Tibial artery (tissue), 4 donors: ENCODE measurements around the gene GUK1.
A peak's percentile ranks its signal among the peaks of the same experiment; 100 is the strongest.

Experiments
- DNase-seq, 2 donors: peaks; one replicate each; pipeline ENCODE4 v3.0.0-alpha.2; 2019
- H3K27ac ChIP-seq, 2 donors: fragments of 200-600 bp; sonication (generic) in 1 of 2; 1 replicate in 1 of 2; 2 replicates in 1 of 2; pipeline ENCODE4 v1.5.1; 2018 to 2019; ENCODE audit warnings: mild to moderate bottlenecking in 1 of 2
- H3K27me3 ChIP-seq, 2 donors: fragments of 200-600 bp; sonication (generic) in 1 of 2; one replicate each; pipeline versions ENCODE4 v1.5.1 to v1.6.0; 2016 to 2019
- H3K36me3 ChIP-seq, 3 donors: fragments of 200-600 bp; sonication (generic) in 2 of 3; one replicate each; pipeline ENCODE4 v1.5.1; 2016 to 2019; ENCODE audit warnings: mild to moderate bottlenecking in 2 of 3
- H3K4me1 ChIP-seq, 4 donors: fragments of 200-600 bp; sonication (generic) in 2 of 4; 1 replicate in 3 of 4; 2 replicates in 1 of 4; pipeline ENCODE4 v1.5.1; 2016 to 2019
- H3K4me3 ChIP-seq, 2 donors: fragments of 200-600 bp; sonication (generic) in 1 of 2; 1 replicate in 1 of 2; 2 replicates in 1 of 2; pipeline ENCODE4 v1.5.1; 2018 to 2019; ENCODE audit warnings: mild to moderate bottlenecking in 2 of 2
- H3K9me3 ChIP-seq, 3 donors: fragments of 200-600 bp; sonication (generic) in 1 of 3; one replicate each; pipeline ENCODE4 v1.5.1; 2016 to 2019
- intact Hi-C: fragments of 100-400 bp; cut with DNase I; formaldehyde crosslinking; loops from one replicate; pipeline ENCODE4 v1.15.0; 2023; ENCODE audit warnings: low total_unique reads
- TF ChIP-seq, protein P1 (sequence below), 2 experiments: fragments of 200-600 bp in 1 of 2; fragments of 450-650 bp in 1 of 2; IDR thresholded peaks; one replicate each; pipeline ENCODE4 v1.5.1; 2017 to 2019; ENCODE audit warnings: antibody characterized with exemption in 2 of 2, mild to moderate bottlenecking in 1 of 2, moderate library complexity in 1 of 2

Gene GUK1

DNA sequence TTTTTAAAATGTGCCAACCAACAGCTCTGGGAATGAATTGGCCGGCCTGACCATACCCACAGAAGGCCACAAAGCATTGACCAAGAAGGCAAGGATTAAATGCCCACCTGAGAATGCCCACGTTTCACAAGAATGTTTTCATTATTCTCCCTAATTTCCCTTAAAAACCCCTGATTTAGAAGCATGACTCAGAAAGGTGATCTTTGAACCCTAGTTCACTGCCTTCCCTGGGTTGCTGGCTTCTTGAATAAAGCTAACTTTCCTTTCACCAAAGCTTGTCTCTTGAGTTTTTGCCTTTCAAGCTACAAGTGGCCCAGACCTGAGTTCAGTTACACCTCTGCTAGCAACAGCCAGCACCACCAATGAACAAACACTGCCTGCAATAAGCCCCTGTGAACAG lies 16.6 kb upstream of the GUK1 start:
- no peak for DNase-seq
- H3K4me3 ChIP-seq = no peak overlapping the region
- H3K36me3 ChIP-seq = no peaks in the 10 kb centered on the region
- H3K4me1 ChIP-seq = peaks cover 0 to 14% (median 3%) of the 10 kb centered on the region in 4 donors
- H3K9me3 ChIP-seq = no peaks in the 10 kb centered on the region
- H3K27me3 ChIP-seq = peaks cover 0 to 5% of the 10 kb centered on the region in 2 donors
- no peak overlapping the region for H3K27ac ChIP-seq
- intact Hi-C loops = no loop called here
- TF ChIP-seq, protein P1, sequence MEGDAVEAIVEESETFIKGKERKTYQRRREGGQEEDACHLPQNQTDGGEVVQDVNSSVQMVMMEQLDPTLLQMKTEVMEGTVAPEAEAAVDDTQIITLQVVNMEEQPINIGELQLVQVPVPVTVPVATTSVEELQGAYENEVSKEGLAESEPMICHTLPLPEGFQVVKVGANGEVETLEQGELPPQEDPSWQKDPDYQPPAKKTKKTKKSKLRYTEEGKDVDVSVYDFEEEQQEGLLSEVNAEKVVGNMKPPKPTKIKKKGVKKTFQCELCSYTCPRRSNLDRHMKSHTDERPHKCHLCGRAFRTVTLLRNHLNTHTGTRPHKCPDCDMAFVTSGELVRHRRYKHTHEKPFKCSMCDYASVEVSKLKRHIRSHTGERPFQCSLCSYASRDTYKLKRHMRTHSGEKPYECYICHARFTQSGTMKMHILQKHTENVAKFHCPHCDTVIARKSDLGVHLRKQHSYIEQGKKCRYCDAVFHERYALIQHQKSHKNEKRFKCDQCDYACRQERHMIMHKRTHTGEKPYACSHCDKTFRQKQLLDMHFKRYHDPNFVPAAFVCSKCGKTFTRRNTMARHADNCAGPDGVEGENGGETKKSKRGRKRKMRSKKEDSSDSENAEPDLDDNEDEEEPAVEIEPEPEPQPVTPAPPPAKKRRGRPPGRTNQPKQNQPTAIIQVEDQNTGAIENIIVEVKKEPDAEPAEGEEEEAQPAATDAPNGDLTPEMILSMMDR (IDR thresholded peaks at IDR 0.05) = no peak

DNA sequence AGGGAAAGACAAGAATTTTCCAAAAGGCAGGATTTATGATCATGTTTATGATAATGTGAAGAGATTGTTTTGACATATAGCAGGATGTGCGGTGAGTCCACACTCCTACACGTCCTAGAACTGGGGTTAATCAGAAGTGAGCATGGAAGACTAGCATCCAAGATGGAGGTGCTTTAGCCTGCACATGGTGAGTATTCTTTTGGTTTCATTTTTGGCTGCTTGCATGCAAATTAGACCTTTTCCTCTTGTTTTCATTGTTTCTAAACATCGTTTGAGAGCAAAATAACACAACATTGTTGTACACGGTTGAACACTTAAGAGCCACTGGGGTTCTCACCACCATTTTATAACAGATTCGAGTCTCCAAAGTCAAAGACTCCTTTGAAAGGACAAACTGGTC lies 14.9 kb upstream of the GUK1 start:
- intact Hi-C loops = no loop called here
- no peak for DNase-seq
- Histone ChIP-seq H3K27me3 (peaks cover 0 to 18% of the 10 kb centered on the region in 2 donors), H3K4me3 (no peak overlapping the region), H3K9me3 (no peaks in the 10 kb centered on the region), H3K36me3 (no peaks in the 10 kb centered on the region), H3K4me1 (peaks cover 0 to 8% (median under 1%) of the 10 kb centered on the region in 4 donors), H3K27ac (no peak overlapping the region)
- TF ChIP-seq, protein P1 (IDR thresholded peaks at IDR 0.05) = no peak

DNA sequence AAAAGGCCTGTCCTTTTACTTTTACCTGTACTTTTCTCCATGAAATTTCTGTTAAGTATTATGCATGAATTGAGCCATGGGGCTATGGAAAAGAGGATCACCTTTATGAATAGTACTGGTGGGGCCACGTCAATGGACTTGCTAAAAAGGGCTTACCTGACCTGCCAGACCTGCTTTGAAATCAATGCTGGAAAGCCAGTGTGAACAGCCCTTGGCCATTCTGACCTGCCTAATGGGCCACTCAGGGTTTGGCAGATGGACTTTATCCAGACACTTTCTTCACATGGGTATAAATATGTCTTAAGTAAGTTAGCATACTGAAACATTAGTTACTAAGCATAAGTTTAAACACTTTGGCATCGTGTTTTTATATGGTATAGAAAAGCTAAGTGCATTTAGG lies 8.3 kb upstream of the GUK1 start:
- Histone ChIP-seq H3K27ac (no peak overlapping the region), H3K36me3 (no peaks in the 10 kb centered on the region), H3K9me3 (no peaks in the 10 kb centered on the region), H3K27me3 (peaks cover 0 to 26% of the 10 kb centered on the region in 2 donors), H3K4me3 (no peak overlapping the region), H3K4me1 (peaks cover 0 to 4% (median 3%) of the 10 kb centered on the region in 4 donors)
- intact Hi-C loops = no loop called here
- TF ChIP-seq, protein P1 (IDR thresholded peaks at IDR 0.05) = no peak
- no peak for DNase-seq

DNA sequence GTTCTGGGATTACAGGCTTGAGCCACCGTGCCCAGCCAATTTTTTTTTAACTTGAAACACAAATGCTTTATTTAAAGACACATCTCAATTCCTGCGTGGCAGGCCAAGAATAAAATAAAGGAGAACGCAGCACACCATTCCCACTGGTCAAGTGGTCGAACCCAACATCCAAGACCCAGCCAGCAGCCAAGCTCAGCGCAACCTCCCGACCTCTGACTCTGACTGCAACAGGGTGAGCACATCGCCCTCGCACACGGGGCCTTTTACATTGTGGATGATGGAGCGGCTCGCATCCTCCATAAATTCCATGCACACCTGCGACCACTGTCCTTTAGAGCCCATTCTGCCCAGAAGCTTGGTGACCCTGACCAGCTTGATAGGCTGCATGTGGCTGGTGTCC lies 5.5 kb upstream of the GUK1 start:
- H3K4me3 ChIP-seq = no peak overlapping the region
- no peak overlapping the region for H3K27ac ChIP-seq
- no peak for DNase-seq
- intact Hi-C loops = no loop called here
- no peaks in the 10 kb centered on the region for H3K9me3 ChIP-seq
- H3K27me3 ChIP-seq = peaks cover 0 to 14% of the 10 kb centered on the region in 2 donors
- H3K4me1 ChIP-seq = peaks cover 0 to 4% (median 3%) of the 10 kb centered on the region in 4 donors
- no peaks in the 10 kb centered on the region for H3K36me3 ChIP-seq
- TF ChIP-seq, protein P1 (IDR thresholded peaks at IDR 0.05) = no peak

DNA sequence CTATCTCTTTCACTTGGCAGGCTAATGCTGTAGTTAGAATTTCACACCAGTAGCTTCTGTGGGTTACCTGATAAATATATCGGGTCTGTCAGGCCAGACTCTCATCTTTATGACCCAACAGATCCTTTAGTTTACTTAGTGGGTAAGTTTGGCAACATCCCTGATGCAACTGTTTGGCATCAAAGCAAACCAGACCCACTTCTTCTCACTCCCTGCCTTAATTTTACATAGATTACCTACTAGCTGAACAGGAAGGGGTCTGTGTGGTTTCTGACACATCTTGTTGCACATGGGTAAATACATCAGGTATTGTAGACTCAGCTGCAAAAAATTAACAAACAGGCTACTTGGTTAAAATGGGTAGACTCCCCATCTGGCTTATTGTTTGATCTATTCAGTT lies 3.2 kb upstream of the GUK1 start:
- no peak overlapping the region for H3K27ac ChIP-seq
- H3K27me3 ChIP-seq = peaks cover 0 to 6% of the 10 kb centered on the region in 2 donors
- no peak overlapping the region for H3K4me3 ChIP-seq
- H3K36me3 ChIP-seq = no peaks in the 10 kb centered on the region
- TF ChIP-seq, protein P1 (IDR thresholded peaks at IDR 0.05) = no peak
- no peak for DNase-seq
- no peaks in the 10 kb centered on the region for H3K9me3 ChIP-seq
- peaks cover 0 to 14% (median 12%) of the 10 kb centered on the region in 4 donors for H3K4me1 ChIP-seq
- intact Hi-C loops = no loop called here

DNA sequence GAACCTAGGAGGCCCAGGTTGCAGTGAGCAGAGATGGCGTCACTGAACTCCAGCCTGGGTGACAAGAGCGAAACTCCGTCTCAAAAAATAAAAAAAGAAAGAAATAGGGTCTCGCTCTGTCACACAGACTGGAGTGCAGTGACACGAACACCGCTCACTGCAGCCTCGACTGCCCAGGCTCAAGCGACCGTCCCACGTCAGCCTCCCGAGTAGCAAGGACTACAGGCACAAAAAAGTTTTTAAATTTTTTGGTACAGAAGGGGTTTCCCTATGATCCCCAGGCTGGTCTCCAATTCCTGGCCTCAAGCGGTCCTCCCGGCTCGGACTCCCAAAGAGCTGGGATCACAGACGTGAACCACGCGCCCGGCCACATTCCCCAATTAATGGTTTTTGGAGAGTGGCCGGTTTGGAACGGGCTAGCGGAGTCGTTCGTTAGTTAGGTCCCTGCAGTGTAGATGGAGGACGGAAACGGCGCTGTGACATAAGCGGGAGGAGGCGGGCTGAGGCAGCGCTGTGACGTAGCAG lies 611 bp upstream of the GUK1 start:
- H3K4me3 ChIP-seq = peak overlapping the region; percentile 98
- H3K36me3 ChIP-seq = no peaks in the 10 kb centered on the region
- DNase-seq = no peak
- TF ChIP-seq, protein P1 (IDR thresholded peaks at IDR 0.05) = no peak
- peak overlapping the region; percentile 97 to 99 for H3K27ac ChIP-seq
- peaks cover 0 to 40% (median 34%) of the 10 kb centered on the region in 4 donors for H3K4me1 ChIP-seq
- intact Hi-C loops = no loop called here
- H3K9me3 ChIP-seq = no peaks in the 10 kb centered on the region
- peaks cover 0 to 6% of the 10 kb centered on the region in 2 donors for H3K27me3 ChIP-seq
